ENCODE measurements around the gene PPP1R37.
"Not testable (repeated sequence)": the region's sequence is repeated elsewhere in the genome, so short reads cannot be mapped to it uniquely, and the experiment has no call there.

Gene PPP1R37

GRCh38 chr19:45118106-45118505 is 25.1 kb downstream of the PPP1R37 start:
- DNase-seq: no peak

GRCh38 chr19:45118591-45119355 is 25.8 kb downstream of the PPP1R37 start:
- DNase-seq: not testable (repeated sequence)

GRCh38 chr19:45119582-45119981 is 26.6 kb downstream of the PPP1R37 start:
- no peak for DNase-seq

- DNase-seq: no peak
Measured at GRCh38 chr19:45121827-45122345, 28.9 kb downstream of the PPP1R37 start.

GRCh38 chr19:45122832-45123231 is 29.9 kb downstream of the PPP1R37 start:
- no peak for DNase-seq

- DNase-seq: no peak
Measured at GRCh38 chr19:45123440-45123850, 30.5 kb downstream of the PPP1R37 start.

GRCh38 chr19:45124021-45124420 is 31.0 kb downstream of the PPP1R37 start:
- DNase-seq: no peak

GRCh38 chr19:45125360-45125759 is 32.4 kb downstream of the PPP1R37 start:
- no peak for DNase-seq

- DNase-seq: peak; percentile 87
Measured at GRCh38 chr19:45125975-45126493, 33.1 kb downstream of the PPP1R37 start.

GRCh38 chr19:45126654-45127053 is 33.7 kb downstream of the PPP1R37 start:
- no peak for DNase-seq

GRCh38 chr19:45128146-45128545 is 35.2 kb downstream of the PPP1R37 start:
- DNase-seq: no peak

GRCh38 chr19:45128806-45129205 is 35.8 kb downstream of the PPP1R37 start:
- DNase-seq: no peak

- no peak for DNase-seq
Measured at GRCh38 chr19:45130236-45130635, 37.3 kb downstream of the PPP1R37 start.

- no peak for DNase-seq
Measured at GRCh38 chr19:45130888-45131615, 38.1 kb downstream of the PPP1R37 start.

- DNase-seq: no peak
Measured at GRCh38 chr19:45133661-45134060, 40.7 kb downstream of the PPP1R37 start.

- DNase-seq: no peak
Measured at GRCh38 chr19:45135176-45135885, 42.4 kb downstream of the PPP1R37 start.

GRCh38 chr19:45136507-45137178 is 43.7 kb downstream of the PPP1R37 start:
- DNase-seq: no peak

GRCh38 chr19:45137179-45137761 is 44.3 kb downstream of the PPP1R37 start:
- no peak for DNase-seq

GRCh38 chr19:45138303-45138751 is 45.3 kb downstream of the PPP1R37 start:
- no peak for DNase-seq

GRCh38 chr19:45139286-45140143 is 46.5 kb downstream of the PPP1R37 start:
- no peak for DNase-seq

- no peak for DNase-seq
Measured at GRCh38 chr19:45140144-45140503, 47.1 kb downstream of the PPP1R37 start.

Data from activated CD8-positive, alpha-beta memory T cell treated with anti-CD3 and anti-CD28 coated beads, Interleukin-2, amount 50 U/mL, for 48 hours (primary cell).